ENCODE data around the gene CARHSP1.

- TF ChIP-seq CTCF (optimal IDR thresholded peaks at IDR 0.05 in 1 of 3, IDR thresholded peaks at IDR 0.05 in 1 of 3, conservative IDR thresholded peaks at IDR 0.05 in 1 of 3; ENCODE audit: extremely low read depth in 1 of 3, insufficient read depth in 2 of 3, low read length in 3 of 3) (no peak), EZH2 (IDR thresholded peaks at IDR 0.05; ENCODE audit: low read length) (no peak)
Observed at GRCh38 chr16:8901320-8901861, 32.6 kb upstream of the CARHSP1 start.
